OCI-LY1 (cell line): ENCODE measurements around the gene NEXN.

ENCODE experiments used
- H2AFZ ChIP-seq: fragments of 200-600 bp; sonication (generic), shearing (Covaris generic); 2 replicates; pipeline ENCODE4 v1.6.0; 2014; ENCODE audit warnings: antibody characterized with exemption, mild to moderate bottlenecking, low read length
- H3F3A ChIP-seq: fragments of 200-600 bp; sonication (generic), shearing (Covaris generic); 2 replicates; pipeline ENCODE4 v1.6.0; 2014; ENCODE audit warnings: mild to moderate bottlenecking, antibody characterized with exemption, low read length, moderate library complexity; ENCODE audit not compliant: insufficient read depth
- H3K27ac ChIP-seq: fragments of 200-600 bp; sonication (generic); 2 replicates; pipeline ENCODE4 v1.5.1; 2014; ENCODE audit warnings: low read length, mixed run types, mild to moderate bottlenecking, low read depth; ENCODE audit not compliant: poor library complexity, severe bottlenecking
- H3K27me3 ChIP-seq: fragments of 200-600 bp; sonication (generic); 2 replicates; pipeline ENCODE4 v1.6.0; 2014; ENCODE audit warnings: antibody characterized with exemption, mild to moderate bottlenecking, low read length, moderate library complexity; ENCODE audit not compliant: insufficient read depth
- H3K36me3 ChIP-seq: fragments of 200-600 bp; sonication (generic); 2 replicates; pipeline ENCODE4 v1.6.1; 2014; ENCODE audit warnings: mild to moderate bottlenecking, antibody characterized with exemption, low read length, moderate library complexity, mixed read lengths; ENCODE audit not compliant: insufficient read depth
- H3K4me1 ChIP-seq: fragments of 200-600 bp; sonication (generic); 2 replicates; pipeline ENCODE4 v1.5.1; 2014; ENCODE audit warnings: mild to moderate bottlenecking, low read length, moderate library complexity; ENCODE audit not compliant: insufficient read depth, severe bottlenecking
- H3K4me2 ChIP-seq: fragments of 200-600 bp; sonication (generic), shearing (Covaris generic); 2 replicates; pipeline ENCODE4 v1.6.1; 2014; ENCODE audit warnings: low read length
- H3K4me3 ChIP-seq: fragments of 200-600 bp; sonication (generic); 2 replicates; pipeline ENCODE4 v1.5.1; 2014; ENCODE audit warnings: low read length, low read depth, mild to moderate bottlenecking, mixed read lengths; ENCODE audit not compliant: poor library complexity, severe bottlenecking
- H3K79me2 ChIP-seq: fragments of 200-600 bp; shearing (Covaris generic); 2 replicates; pipeline ENCODE4 v1.6.1; 2016; ENCODE audit warnings: mixed run types, low read length, mixed read lengths; ENCODE audit not compliant: insufficient read depth
- H3K9ac ChIP-seq: fragments of 200-600 bp; sonication (generic), shearing (Covaris generic); 2 replicates; pipeline ENCODE4 v1.6.1; 2014; ENCODE audit warnings: mild to moderate bottlenecking, low read length, mixed read lengths
- H3K9me2 ChIP-seq: fragments of 200-600 bp; sonication (generic), shearing (Covaris generic); 2 replicates; pipeline ENCODE4 v1.6.1; 2014; ENCODE audit warnings: low read depth, mild to moderate bottlenecking, low read length, mixed read lengths
- H3K9me3 ChIP-seq: fragments of 200-600 bp; shearing (Covaris generic); 2 replicates; pipeline ENCODE4 v1.6.1; 2014; ENCODE audit warnings: low read length, mixed read lengths
- H4K20me1 ChIP-seq: fragments of 200-600 bp; sonication (generic), shearing (Covaris generic); 2 replicates; pipeline ENCODE4 v1.6.0; 2016; ENCODE audit warnings: mild to moderate bottlenecking, low read length; ENCODE audit not compliant: insufficient read depth
- CTCF ChIP-seq: fragments of 200-600 bp; sonication (generic), shearing (Covaris generic); IDR thresholded peaks from 2 replicates; pipeline ENCODE4 v1.5.1; 2017; ENCODE audit warnings: mild to moderate bottlenecking, antibody characterized with exemption, low read length, moderate library complexity, mixed read lengths
- EZH2 ChIP-seq: fragments of 200-600 bp; sonication (generic), shearing (Covaris generic); IDR thresholded peaks from 2 replicates; pipeline ENCODE4 v1.8.0; 2017; ENCODE audit warnings: borderline replicate concordance, mixed run types, mild to moderate bottlenecking, antibody characterized with exemption, low read length, moderate library complexity, mixed read lengths

Gene NEXN

GRCh38 chr1:77983997-77984355, 95.6 kb downstream of the NEXN start:
- Histone ChIP-seq H3K4me2 (no peak overlapping the region), H3K27ac (no peak overlapping the region), H3F3A (no peaks in the 10 kb centered on the region), H3K9ac (no peak overlapping the region), H2AFZ (no peak overlapping the region), H3K36me3 (peaks cover 19% of the 10 kb centered on the region; the same call in 1 of the 2 replicates), H3K9me3 (no peaks in the 10 kb centered on the region), H3K4me3 (no peak overlapping the region), H3K4me1 (peaks cover 19% of the 10 kb centered on the region), H4K20me1 (no peaks in the 10 kb centered on the region), H3K9me2 (no peaks in the 10 kb centered on the region), H3K79me2 (peaks cover 41% of the 10 kb centered on the region), H3K27me3 (no peaks in the 10 kb centered on the region)
- TF ChIP-seq EZH2 (no peak), CTCF (no peak)

- H3K9me3 ChIP-seq: no peaks in the 10 kb centered on the region
- H2AFZ ChIP-seq: no peak overlapping the region
- H3K9me2 ChIP-seq: no peaks in the 10 kb centered on the region
- H3K4me3 ChIP-seq: no peak overlapping the region
- TF ChIP-seq CTCF (no peak), EZH2 (no peak)
- H4K20me1 ChIP-seq: no peaks in the 10 kb centered on the region
- H3K27me3 ChIP-seq: no peaks in the 10 kb centered on the region
- no peaks in the 10 kb centered on the region for H3F3A ChIP-seq
- H3K36me3 ChIP-seq: peaks cover 19% of the 10 kb centered on the region; the same call in 1 of the 2 replicates
- H3K27ac ChIP-seq: no peak overlapping the region
- H3K4me1 ChIP-seq: peaks cover 19% of the 10 kb centered on the region
- H3K4me2 ChIP-seq: no peak overlapping the region
- peaks cover 40% of the 10 kb centered on the region for H3K79me2 ChIP-seq
- no peak overlapping the region for H3K9ac ChIP-seq
These were observed 96.2 kb downstream of the NEXN start for GRCh38 chr1:77984629-77985028.

- no peaks in the 10 kb centered on the region for H3K9me2 ChIP-seq
- H3K27me3 ChIP-seq: no peaks in the 10 kb centered on the region
- H3F3A ChIP-seq: no peaks in the 10 kb centered on the region
- H3K9ac ChIP-seq: no peak overlapping the region
- H3K27ac ChIP-seq: no peak overlapping the region
- no peak overlapping the region for H3K4me3 ChIP-seq
- peaks cover 18% of the 10 kb centered on the region for H3K36me3 ChIP-seq
- H3K79me2 ChIP-seq: peaks cover 23% of the 10 kb centered on the region
- peaks cover 2% of the 10 kb centered on the region for H3K4me1 ChIP-seq
- no peaks in the 10 kb centered on the region for H3K9me3 ChIP-seq
- no peak overlapping the region for H3K4me2 ChIP-seq
- no peak overlapping the region for H2AFZ ChIP-seq
- TF ChIP-seq EZH2 (no peak), CTCF (no peak)
- H4K20me1 ChIP-seq: no peaks in the 10 kb centered on the region
These were observed 98.4 kb downstream of the NEXN start for GRCh38 chr1:77986810-77987209.
